ENCODE data around the gene MAPK7. TPM values are rescaled to one million over a fixed set of nuclear protein-coding genes. Genes with fewer than 3 reads are reported as not detected.

The MAPK7 gene
- total and polyA plus RNA-seq, 9 of the 15 experiments (the other 6 are each of a cell fraction or from before 2014, with no cell fraction given): 0.46 to 7.5 (median 2.5) TPM

GRCh38 chr17:19418251-19418992 lies 40.1 kb downstream of the MAPK7 start:
- Histone ChIP-seq H3K36me3 (ENCODE audit: control insufficient read depth, insufficient read depth, low read length) (no peaks in the 10 kb centered on the region), H3K4me2 (ENCODE audit: insufficient read depth, low read length) (no peak overlapping the region), H3K27ac (ENCODE audit: extremely low read depth, low read depth, low read length) (no peak overlapping the region), H3K9me3 (replicated peaks; ENCODE audit: control insufficient read depth, insufficient read depth, low read depth, low read length) (no peaks in the 10 kb centered on the region), H3K9me1 (ENCODE audit: control insufficient read depth, insufficient read depth, low read length) (no peaks in the 10 kb centered on the region), H4K20me1 (replicated peaks; ENCODE audit: control insufficient read depth, insufficient read depth, low read length) (no peaks in the 10 kb centered on the region), H3K4me3 (no peak overlapping the region), H3K79me2 (ENCODE audit: control insufficient read depth, insufficient read depth, low read length) (no peaks in the 10 kb centered on the region), H3K4me1 (replicated peaks in 1 of 2; ENCODE audit: control insufficient read depth in 2 of 2, insufficient read depth in 2 of 2, low read length in 2 of 2) (no peaks in the 10 kb centered on the region), H3K9ac (ENCODE audit: insufficient read depth in 1 of 2, low read depth in 2 of 2, low read length in 2 of 2) (no peak overlapping the region), H2AFZ (ENCODE audit: low read depth, low read length) (no peak overlapping the region), H3K27me3 (ENCODE audit: control insufficient read depth in 2 of 2, insufficient read depth in 2 of 2, low read length in 2 of 2) (peaks cover 9 to 43% of the 10 kb centered on the region in 2 experiments; a peak in 4 of 5 replicates)
- ChIA-PET CTCF (ENCODE audit: low intra/inter-chr PET ratio) (no interaction called here), POLR2A (interaction anchor here (0.5 kb wide), 2 partner anchors 169 to 756 kb away, joined by 4 read pairs; no protein-coding TSS in a partner anchor)
- DNase-seq (ENCODE audit: extremely low read depth in 1 of 4, low spot score in 3 of 4): no peak
- TF ChIP-seq NFIC (IDR thresholded peaks at IDR 0.05) (no peak), DLX4 (CRISPR knock-in tag; IDR thresholded peaks at IDR 0.05) (no peak), NCOA6 (IDR thresholded peaks at IDR 0.05) (no peak), THRAP3 (IDR thresholded peaks at IDR 0.05; ENCODE audit: borderline replicate concordance) (no peak), ZNF23 (CRISPR knock-in tag; IDR thresholded peaks at IDR 0.05) (no peak), ELK3 (CRISPR knock-in tag; IDR thresholded peaks at IDR 0.05) (no peak), ZNF121 (CRISPR knock-in tag; conservative IDR thresholded peaks at IDR 0.05) (no peak), ZNF407 (IDR thresholded peaks at IDR 0.05; ENCODE audit: low read depth) (no peak)
- ATAC-seq: no peak
- no TSS peak for BruUV-seq (replicated peaks)
- in situ Hi-C loops (cut with MboI): no loop called here
- FAIRE-seq: no peak
- intact Hi-C loops (cut with micrococcal nuclease): no loop called here
- WGBS (ENCODE audit: insufficient coverage, low coverage, missing lambda C conversion rate): 1% methylated on average over 7 of the region's 7 CpGs

All from K562 (cell line).